Testis (tissue), 3 donors: ENCODE results near the gene HEYL. TPM values are rescaled to one million over a fixed set of nuclear protein-coding genes. Genes with fewer than 3 reads are reported as not detected.

Source experiments
- DNase-seq: peaks from one replicate; pipeline ENCODE4 v3.0.0-alpha.2; 2019
- H3K27ac ChIP-seq, 2 donors: fragments of 200-600 bp; sonication (generic); one replicate each; pipeline ENCODE4 v1.5.1; 2019
- H3K27me3 ChIP-seq: fragments of 200-600 bp; sonication (generic); one replicate; pipeline ENCODE4 v1.5.1; 2019
- H3K36me3 ChIP-seq: fragments of 200-600 bp; sonication (generic); one replicate; pipeline ENCODE4 v1.5.1; 2017; ENCODE audit warnings: low read depth; ENCODE audit errors: missing control alignments
- H3K4me1 ChIP-seq: fragments of 200-600 bp; sonication (generic); one replicate; pipeline ENCODE4 v1.5.1; 2019
- H3K4me3 ChIP-seq, 2 donors: fragments of 200-600 bp; sonication (generic); one replicate each; pipeline ENCODE4 v1.5.1; 2017 to 2019
- H3K9me3 ChIP-seq: fragments of 200-600 bp; sonication (generic); one replicate; pipeline ENCODE4 v1.5.1; 2017
- CTCF ChIP-seq, 3 experiments: fragments of 450-650 bp in 2 of 3; fragments of 200-600 bp in 1 of 3; sonication (generic) in 1 of 3; IDR thresholded peaks; one replicate each; pipeline ENCODE4 v1.5.1; 2016 to 2019; ENCODE audit warnings: antibody characterized with exemption in 3 of 3, mild to moderate bottlenecking in 2 of 3, moderate library complexity in 1 of 3
- POLR2A ChIP-seq: fragments of 450-650 bp; IDR thresholded peaks from one replicate; pipeline ENCODE4 v1.6.1; 2017; ENCODE audit warnings: antibody characterized with exemption, mild to moderate bottlenecking, moderate library complexity
- WGBS, 2 donors: methylation state at CpG; one replicate each; pipeline ENCODE4 v1.1.5; 2018; 5-methylcytosine and 5-hydroxymethylcytosine counted together
- intact Hi-C: fragments of 100-400 bp; cut with DNase I; formaldehyde crosslinking; loops from one replicate; pipeline ENCODE4 v1.15.1; 2023; ENCODE audit warnings: low total_unique reads
- polyA plus RNA-seq: library from polyadenylated mRNA; stranded (reverse); fragments of 350-450 nt; fragmentation: Illumina TruSeq; extraction: RNeasy Lipid Tissue Mini Kit (QIAGEN cat#74804); gene quantifications from one replicate; pipeline ENCODE4 v1.2.3, GENCODE V29; 2014; ENCODE audit warnings: low read depth, low replicate concordance; ENCODE audit not compliant: insufficient read depth
- total RNA-seq, 2 donors: library from RNA; depleted of rRNA; stranded (reverse); fragments of >200 nt; gene quantifications; one replicate each; pipeline ENCODE4 v1.2.3, GENCODE V29; 2016

The HEYL gene
- total and polyA plus RNA-seq, 3 donors from 2014 or later = 44.7 to 55.5 (median 52.8) TPM

- no peak for DNase-seq
- H3K27me3 ChIP-seq = no peaks in the 10 kb centered on the region
- H3K36me3 ChIP-seq = no peaks in the 10 kb centered on the region
- no peaks in the 10 kb centered on the region for H3K9me3 ChIP-seq
- 72 to 78% methylated on average over 15 to 16 of the region's 16 CpGs for WGBS, 2 donors
- intact Hi-C loops = no loop called here
- H3K27ac ChIP-seq = peak overlapping the region; percentile 63 to 78
- no peak for TF ChIP-seq CTCF (IDR thresholded peaks at IDR 0.05)
- no peak for TF ChIP-seq POLR2A
- peaks cover 45% of the 10 kb centered on the region for H3K4me1 ChIP-seq
- H3K4me3 ChIP-seq = no peak overlapping the region
These were observed 12.8 kb downstream of the HEYL start for GRCh38 chr1:39626646-39627045.

- intact Hi-C loops = no loop called here
- peak overlapping the region; percentile 63 to 78 for H3K27ac ChIP-seq
- no peaks in the 10 kb centered on the region for H3K9me3 ChIP-seq
- no peak overlapping the region for H3K4me3 ChIP-seq
- WGBS, 2 donors = 37 to 53% methylated on average over 2 to 11 of the region's 11 CpGs
- H3K36me3 ChIP-seq = no peaks in the 10 kb centered on the region
- no peak for TF ChIP-seq CTCF (IDR thresholded peaks at IDR 0.05)
- TF ChIP-seq POLR2A = no peak
- DNase-seq = peak; percentile 91
- H3K4me1 ChIP-seq = peaks cover 43% of the 10 kb centered on the region
- no peaks in the 10 kb centered on the region for H3K27me3 ChIP-seq
These were observed 13.8 kb downstream of the HEYL start for GRCh38 chr1:39625462-39626273.

- intact Hi-C loops = no loop called here
- WGBS, 2 donors = 19 to 34% methylated on average over 8 of the region's 8 CpGs
- Histone ChIP-seq H3K9me3 (no peaks in the 10 kb centered on the region), H3K36me3 (no peaks in the 10 kb centered on the region), H3K4me1 (peaks cover 43% of the 10 kb centered on the region), H3K27me3 (no peaks in the 10 kb centered on the region), H3K27ac (peak overlapping the region; percentile 42 to 78), H3K4me3 (no peak overlapping the region)
- DNase-seq = no peak
- no peak for TF ChIP-seq POLR2A
- TF ChIP-seq CTCF (IDR thresholded peaks at IDR 0.05) = no peak
These were observed 14.4 kb downstream of the HEYL start for GRCh38 chr1:39625009-39625408.

- Histone ChIP-seq H3K36me3 (no peaks in the 10 kb centered on the region), H3K4me3 (no peak overlapping the region), H3K9me3 (no peaks in the 10 kb centered on the region), H3K27me3 (no peaks in the 10 kb centered on the region), H3K4me1 (peaks cover 43% of the 10 kb centered on the region), H3K27ac (peak overlapping the region in 1 of 2 donors; percentile 57)
- WGBS, 2 donors = 39 to 65% methylated on average over 6 of the region's 6 CpGs
- peak; percentile 60 for DNase-seq
- intact Hi-C loops = no loop called here
- no peak for TF ChIP-seq POLR2A
- TF ChIP-seq CTCF (IDR thresholded peaks at IDR 0.05) = no peak
These were observed 16.4 kb downstream of the HEYL start for GRCh38 chr1:39623053-39623452.

- H3K27ac ChIP-seq = peak overlapping the region in 1 of 2 donors; percentile 57
- WGBS, 2 donors = 97 to 100% methylated on average over 3 of the region's 3 CpGs
- TF ChIP-seq CTCF (IDR thresholded peaks at IDR 0.05) (no peak), POLR2A (no peak)
These were observed 17.0 kb downstream of the HEYL start for GRCh38 chr1:39622427-39622826.

More at GRCh38 chr1:39622427-39622826, 17.0 kb downstream of the HEYL start:
- Histone ChIP-seq H3K9me3 (no peaks in the 10 kb centered on the region), H3K4me1 (peaks cover 43% of the 10 kb centered on the region), H3K4me3 (no peak overlapping the region), H3K27me3 (no peaks in the 10 kb centered on the region), H3K36me3 (no peaks in the 10 kb centered on the region)
- intact Hi-C loops = no loop called here
- DNase-seq = no peak
